SK-N-MC (cell line): ENCODE measurements around the gene SLC20A1.

Source experiments
- EZH2 ChIP-seq: fragments of 200-600 bp; sonication (generic); IDR thresholded peaks from one replicate; pipeline ENCODE4 v1.6.1; 2017; ENCODE audit warnings: antibody characterized with exemption
- POLR2AphosphoS5 ChIP-seq: IDR thresholded peaks from 2 replicates; pipeline ENCODE4 v1.6.1; 2012; ENCODE audit warnings: mild to moderate bottlenecking, low read depth, low read length, borderline replicate concordance

DNA sequence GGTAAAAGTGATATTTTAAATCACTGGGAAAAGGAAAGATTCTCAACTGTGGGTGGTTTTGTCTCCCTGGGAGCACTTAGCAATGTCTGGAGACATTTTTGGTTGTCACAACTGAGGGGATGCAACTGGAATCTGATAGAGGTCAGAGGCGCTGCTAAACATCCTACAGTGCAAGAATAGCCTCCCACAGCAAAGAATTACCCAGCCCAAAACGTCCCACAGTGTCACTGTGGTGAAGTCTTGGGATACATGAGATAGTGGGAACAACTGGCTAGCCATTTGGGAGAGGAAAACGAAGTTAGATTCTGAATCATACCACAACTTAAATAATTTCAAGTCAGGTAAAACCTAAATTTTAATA, 38.7 kb downstream of the SLC20A1 start:
- TF ChIP-seq POLR2AphosphoS5 (no peak), EZH2 (no peak)
